OCI-LY1 (cell line): ENCODE results near the gene ZNF726.
"Not testable (repeated sequence)": the region's sequence is repeated elsewhere in the genome, so short reads cannot be mapped to it uniquely, and the experiment has no call there.

Experiments
- H2AFZ ChIP-seq: fragments of 200-600 bp; sonication (generic), shearing (Covaris generic); 2 replicates; pipeline ENCODE4 v1.6.0; 2014; ENCODE audit warnings: antibody characterized with exemption, mild to moderate bottlenecking, low read length
- H3F3A ChIP-seq: fragments of 200-600 bp; sonication (generic), shearing (Covaris generic); 2 replicates; pipeline ENCODE4 v1.6.0; 2014; ENCODE audit warnings: mild to moderate bottlenecking, antibody characterized with exemption, low read length, moderate library complexity; ENCODE audit not compliant: insufficient read depth
- H3K27ac ChIP-seq: fragments of 200-600 bp; sonication (generic); 2 replicates; pipeline ENCODE4 v1.5.1; 2014; ENCODE audit warnings: low read length, mixed run types, mild to moderate bottlenecking, low read depth; ENCODE audit not compliant: poor library complexity, severe bottlenecking
- H3K27me3 ChIP-seq: fragments of 200-600 bp; sonication (generic); 2 replicates; pipeline ENCODE4 v1.6.0; 2014; ENCODE audit warnings: antibody characterized with exemption, mild to moderate bottlenecking, low read length, moderate library complexity; ENCODE audit not compliant: insufficient read depth
- H3K36me3 ChIP-seq: fragments of 200-600 bp; sonication (generic); 2 replicates; pipeline ENCODE4 v1.6.1; 2014; ENCODE audit warnings: mild to moderate bottlenecking, antibody characterized with exemption, low read length, moderate library complexity, mixed read lengths; ENCODE audit not compliant: insufficient read depth
- H3K4me1 ChIP-seq: fragments of 200-600 bp; sonication (generic); 2 replicates; pipeline ENCODE4 v1.5.1; 2014; ENCODE audit warnings: mild to moderate bottlenecking, low read length, moderate library complexity; ENCODE audit not compliant: insufficient read depth, severe bottlenecking
- H3K4me2 ChIP-seq: fragments of 200-600 bp; sonication (generic), shearing (Covaris generic); 2 replicates; pipeline ENCODE4 v1.6.1; 2014; ENCODE audit warnings: low read length
- H3K4me3 ChIP-seq: fragments of 200-600 bp; sonication (generic); 2 replicates; pipeline ENCODE4 v1.5.1; 2014; ENCODE audit warnings: low read length, low read depth, mild to moderate bottlenecking, mixed read lengths; ENCODE audit not compliant: poor library complexity, severe bottlenecking
- H3K79me2 ChIP-seq: fragments of 200-600 bp; shearing (Covaris generic); 2 replicates; pipeline ENCODE4 v1.6.1; 2016; ENCODE audit warnings: mixed run types, low read length, mixed read lengths; ENCODE audit not compliant: insufficient read depth
- H3K9ac ChIP-seq: fragments of 200-600 bp; sonication (generic), shearing (Covaris generic); 2 replicates; pipeline ENCODE4 v1.6.1; 2014; ENCODE audit warnings: mild to moderate bottlenecking, low read length, mixed read lengths
- H3K9me2 ChIP-seq: fragments of 200-600 bp; sonication (generic), shearing (Covaris generic); 2 replicates; pipeline ENCODE4 v1.6.1; 2014; ENCODE audit warnings: low read depth, mild to moderate bottlenecking, low read length, mixed read lengths
- H3K9me3 ChIP-seq: fragments of 200-600 bp; shearing (Covaris generic); 2 replicates; pipeline ENCODE4 v1.6.1; 2014; ENCODE audit warnings: low read length, mixed read lengths
- H4K20me1 ChIP-seq: fragments of 200-600 bp; sonication (generic), shearing (Covaris generic); 2 replicates; pipeline ENCODE4 v1.6.0; 2016; ENCODE audit warnings: mild to moderate bottlenecking, low read length; ENCODE audit not compliant: insufficient read depth
- CTCF ChIP-seq: fragments of 200-600 bp; sonication (generic), shearing (Covaris generic); IDR thresholded peaks from 2 replicates; pipeline ENCODE4 v1.5.1; 2017; ENCODE audit warnings: mild to moderate bottlenecking, antibody characterized with exemption, low read length, moderate library complexity, mixed read lengths
- EZH2 ChIP-seq: fragments of 200-600 bp; sonication (generic), shearing (Covaris generic); IDR thresholded peaks from 2 replicates; pipeline ENCODE4 v1.8.0; 2017; ENCODE audit warnings: borderline replicate concordance, mixed run types, mild to moderate bottlenecking, antibody characterized with exemption, low read length, moderate library complexity, mixed read lengths

The ZNF726 gene

GRCh38 chr19:23884363-23884762, 30.3 kb upstream of the ZNF726 start:
- H3F3A ChIP-seq, result no peaks in the 10 kb centered on the region
- H3K27ac ChIP-seq, result no peak overlapping the region
- H3K36me3 ChIP-seq, result no peaks in the 10 kb centered on the region
- H3K9me3 ChIP-seq, result no peaks in the 10 kb centered on the region
- H3K9me2 ChIP-seq, result no peaks in the 10 kb centered on the region
- H3K4me1 ChIP-seq, result no peaks in the 10 kb centered on the region
- no peak overlapping the region for H3K4me2 ChIP-seq
- H3K27me3 ChIP-seq, result no peaks in the 10 kb centered on the region
- no peaks in the 10 kb centered on the region for H4K20me1 ChIP-seq
- TF ChIP-seq CTCF (no peak), EZH2 (no peak)
- H2AFZ ChIP-seq, result no peak overlapping the region
- H3K9ac ChIP-seq, result no peak overlapping the region
- H3K79me2 ChIP-seq, result no peaks in the 10 kb centered on the region
- H3K4me3 ChIP-seq, result no peak overlapping the region

DNA sequence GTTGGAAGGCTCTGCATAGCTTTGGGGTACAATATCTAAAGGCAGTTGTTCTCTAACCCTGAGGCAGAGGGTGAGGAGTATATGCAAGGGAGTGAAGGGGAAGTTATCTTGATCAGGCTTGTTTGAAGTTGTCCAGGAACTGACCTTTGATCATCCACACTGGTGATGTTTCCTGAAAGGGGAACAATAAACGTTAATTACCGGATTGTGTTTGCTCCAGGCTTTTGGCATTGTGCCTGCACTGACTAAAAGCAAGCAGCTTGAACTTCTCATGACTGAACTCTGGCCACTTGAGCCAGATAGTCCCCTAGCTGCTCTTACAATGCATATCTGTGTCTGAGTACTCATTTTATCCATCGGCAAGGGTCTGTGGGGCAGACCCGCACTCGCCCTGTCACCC, 27.0 kb upstream of the ZNF726 start:
- H3K4me3 ChIP-seq, result no peak overlapping the region
- H3K9ac ChIP-seq, result no peak overlapping the region
- H3F3A ChIP-seq, result no peaks in the 10 kb centered on the region
- no peaks in the 10 kb centered on the region for H3K9me2 ChIP-seq
- H3K4me2 ChIP-seq, result no peak overlapping the region
- no peak for TF ChIP-seq CTCF
- TF ChIP-seq EZH2, result no peak
- no peaks in the 10 kb centered on the region for H3K4me1 ChIP-seq
- no peaks in the 10 kb centered on the region for H3K36me3 ChIP-seq
- H2AFZ ChIP-seq, result no peak overlapping the region
- H3K79me2 ChIP-seq, result no peaks in the 10 kb centered on the region
- H3K9me3 ChIP-seq, result no peaks in the 10 kb centered on the region
- no peaks in the 10 kb centered on the region for H3K27me3 ChIP-seq
- H3K27ac ChIP-seq, result no peak overlapping the region
- no peaks in the 10 kb centered on the region for H4K20me1 ChIP-seq

GRCh38 chr19:23896096-23896495, 18.6 kb upstream of the ZNF726 start:
- not testable (repeated sequence) for H3K27ac ChIP-seq, H3K9me3 ChIP-seq, H3K4me3 ChIP-seq, H4K20me1 ChIP-seq, H2AFZ ChIP-seq, H3K79me2 ChIP-seq, H3K36me3 ChIP-seq, H3K4me2 ChIP-seq, H3K9me2 ChIP-seq, H3F3A ChIP-seq, H3K4me1 ChIP-seq, H3K27me3 ChIP-seq, H3K9ac ChIP-seq

DNA sequence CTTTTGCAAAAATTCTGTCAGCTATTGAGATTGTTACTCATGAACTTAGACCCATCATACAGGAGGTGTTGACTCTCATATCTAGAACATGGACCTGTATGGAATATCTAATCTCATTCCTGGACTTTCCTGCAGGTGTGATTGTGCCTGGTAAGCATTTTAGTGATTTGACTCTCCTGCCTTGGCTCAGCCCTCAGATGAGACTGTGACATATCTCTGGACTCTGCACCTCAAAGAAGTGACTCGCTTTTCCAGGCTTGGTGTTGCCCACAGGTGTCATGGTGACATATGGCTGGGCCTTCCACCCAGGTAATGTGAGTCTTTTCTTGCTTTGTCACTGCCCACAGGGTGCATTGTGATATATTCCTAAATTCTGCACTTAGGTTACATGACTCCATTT, 17.8 kb upstream of the ZNF726 start:
- Histone ChIP-seq H3K36me3 (no peaks in the 10 kb centered on the region), H3K4me2 (no peak overlapping the region), H3K9me3 (no peaks in the 10 kb centered on the region), H3K27ac (no peak overlapping the region), H3K9ac (no peak overlapping the region), H4K20me1 (no peaks in the 10 kb centered on the region), H3K79me2 (no peaks in the 10 kb centered on the region), H2AFZ (no peak overlapping the region), H3F3A (no peaks in the 10 kb centered on the region), H3K27me3 (no peaks in the 10 kb centered on the region), H3K9me2 (no peaks in the 10 kb centered on the region), H3K4me3 (no peak overlapping the region), H3K4me1 (no peaks in the 10 kb centered on the region)
- no peak for TF ChIP-seq EZH2
- TF ChIP-seq CTCF, result no peak
